Endothelial cell of umbilical vein (primary cell): Measurements from ENCODE around the gene SAP25.

Experiments used
- CTCF ChIP-seq, 2 donors: IDR thresholded peaks; 1 replicate in 1 of 2; 2 replicates in 1 of 2; pipeline ENCODE4 v1.5.1; 2011; ENCODE audit warnings: low read length in 2 of 2, mild to moderate bottlenecking in 2 of 2, moderate library complexity in 2 of 2, control low read depth in 1 of 2, inconsistent platforms in 1 of 2, low read depth in 1 of 2; ENCODE audit not compliant: insufficient read depth in 1 of 2; ENCODE audit errors: extremely low read depth in 1 of 2
- JUN ChIP-seq: IDR thresholded peaks from 2 replicates; pipeline ENCODE4 v1.6.1; 2011; ENCODE audit warnings: borderline replicate concordance, low read depth; ENCODE audit not compliant: insufficient read length, insufficient read depth
- POLR2AphosphoS5 ChIP-seq: IDR thresholded peaks from 2 replicates; pipeline ENCODE4 v1.6.1; 2012; ENCODE audit warnings: low read depth, mild to moderate bottlenecking, control low read depth, low read length, moderate library complexity; ENCODE audit not compliant: insufficient read depth

DNA sequence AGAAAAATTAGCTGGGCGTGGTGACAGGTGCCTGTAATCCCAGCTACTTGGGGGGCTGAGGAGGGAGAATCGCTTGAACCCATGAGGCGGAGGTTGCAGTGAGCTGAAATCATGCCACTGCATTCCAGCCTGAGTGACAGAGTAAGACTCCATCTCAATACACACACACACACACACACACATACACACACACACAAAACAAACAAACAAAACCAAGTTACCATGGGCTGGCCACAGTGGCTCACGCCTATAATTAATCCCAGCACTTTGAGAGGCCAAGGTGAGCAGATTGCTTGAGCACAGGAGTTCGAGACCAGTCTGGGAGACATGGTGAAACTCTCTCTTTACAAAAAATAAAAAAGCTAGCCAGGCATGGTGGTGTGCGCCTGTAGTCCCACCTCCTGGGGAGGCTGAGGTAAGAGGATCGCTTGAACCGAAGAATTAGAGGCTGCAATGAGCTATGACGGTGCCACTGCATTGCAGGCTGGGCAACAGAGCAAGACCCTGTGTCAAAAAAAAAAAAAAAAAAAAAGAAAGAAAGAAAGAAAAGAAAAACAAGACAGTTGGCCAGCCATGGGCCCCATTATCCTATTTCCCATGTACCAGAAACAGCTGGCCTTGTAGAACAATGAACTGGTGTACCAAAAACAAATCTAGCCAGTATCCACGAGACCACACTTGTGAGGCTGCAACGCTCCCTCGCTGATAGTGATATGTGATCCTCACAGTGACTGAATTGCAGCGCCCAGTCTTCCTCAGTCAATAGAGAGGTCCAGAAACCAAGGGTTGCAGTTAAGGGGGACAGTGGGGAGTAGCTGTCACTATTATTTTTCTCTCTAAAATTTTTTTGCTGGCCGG, 41.3 kb downstream of the SAP25 start:
- TF ChIP-seq POLR2AphosphoS5, result no peak
- TF ChIP-seq CTCF (IDR thresholded peaks at IDR 0.05; ENCODE audit: extremely low read depth in 1 of 2, insufficient read depth in 1 of 2, low read depth in 1 of 2, low read length in 2 of 2), result no peak
- no peak for TF ChIP-seq JUN
